Spleen (tissue), 7 donors: Measurements from ENCODE around the gene DCTN2.

Source experiments
- CTCF ChIP-seq, 11 experiments: fragments of 200-600 bp in 7 of 11; fragments of 450-650 bp in 4 of 11; sonication (generic) in 4 of 11; IDR thresholded peaks in 8 of 11; conservative IDR thresholded peaks in 3 of 11; 1 replicate in 7 of 11; 2 replicates in 4 of 11; pipeline versions ENCODE4 v1.4.0 to v1.8.0; 2016 to 2021; ENCODE audit warnings: antibody characterized with exemption in 11 of 11, inconsistent platforms in 4 of 11, mild to moderate bottlenecking in 1 of 11
- POLR2A ChIP-seq, 3 donors: fragments of 450-650 bp; IDR thresholded peaks; one replicate each; pipeline ENCODE4 v1.5.1; 2017; ENCODE audit warnings: antibody characterized with exemption in 3 of 3, mild to moderate bottlenecking in 1 of 3
- POLR2AphosphoS5 ChIP-seq, 3 donors: sonication (generic); formaldehyde crosslinking; IDR thresholded peaks; one replicate each; pipeline ENCODE4 v1.5.1; 2017; ENCODE audit warnings: antibody characterized with exemption in 3 of 3
- donor health status: DM: no; HTN: no; CAD: no; lungs with moderate emphysema.
- donor health status: DM: no; HTN: no; CAD: no.
- donor health status: DM: no; HTN: no; CAD: no.

- no peak for TF ChIP-seq CTCF (IDR thresholded peaks at IDR 0.05 in 8 of 11, conservative IDR thresholded peaks at IDR 0.05 in 3 of 11)
- no peak for TF ChIP-seq POLR2AphosphoS5 (IDR thresholded peaks at IDR 0.05)
- no peak for TF ChIP-seq POLR2A (IDR thresholded peaks at IDR 0.05)
Observed at GRCh38 chr12:57539134-57539768, 7.7 kb downstream of the DCTN2 start.
